MM.1S (cell line): Measurements from ENCODE around the gene COL20A1.

Experiments
- DNase-seq: peaks from one replicate; pipeline ENCODE4 v3.0.0-alpha.2; 2015
- H2AFZ ChIP-seq: fragments of 300-600 bp; sonication (generic); 2 replicates; pipeline ENCODE4 v1.6.0; 2016; ENCODE audit warnings: antibody characterized with exemption, low read length
- H3F3A ChIP-seq: fragments of 300-600 bp; sonication (generic); 2 replicates; pipeline ENCODE4 v1.6.1; 2016; ENCODE audit warnings: mild to moderate bottlenecking, antibody characterized with exemption, low read length, moderate library complexity, mixed read lengths; ENCODE audit not compliant: insufficient read depth
- H3K27ac ChIP-seq: fragments of 300-600 bp; sonication (generic); 2 replicates; pipeline ENCODE4 v1.5.1; 2016; ENCODE audit warnings: mild to moderate bottlenecking, low read length
- H3K27me3 ChIP-seq: fragments of 300-600 bp; sonication (generic); replicated peaks from 2 replicates; pipeline ENCODE4 v1.6.0; 2016; ENCODE audit warnings: low read length; ENCODE audit not compliant: insufficient read depth
- H3K36me3 ChIP-seq: fragments of 300-600 bp; sonication (generic); replicated peaks from 2 replicates; pipeline ENCODE4 v1.6.1; 2016; ENCODE audit warnings: mild to moderate bottlenecking, low read length, mixed read lengths; ENCODE audit not compliant: insufficient read depth
- H3K4me1 ChIP-seq: fragments of 300-600 bp; sonication (generic); 2 replicates; pipeline ENCODE4 v1.6.1; 2016; ENCODE audit warnings: low read length, mixed read lengths
- H3K4me2 ChIP-seq: fragments of 300-600 bp; sonication (generic); 2 replicates; pipeline ENCODE4 v1.6.0; 2016; ENCODE audit warnings: low read depth, low read length
- H3K4me3 ChIP-seq: fragments of 300-600 bp; sonication (generic); 2 replicates; pipeline ENCODE4 v1.5.1; 2016; ENCODE audit warnings: low read length, mixed read lengths
- H3K79me2 ChIP-seq: fragments of 300-600 bp; sonication (generic); 2 replicates; pipeline ENCODE4 v1.6.1; 2016; ENCODE audit warnings: mixed run types, low read length, mixed read lengths
- H3K9ac ChIP-seq: fragments of 300-600 bp; sonication (generic); 2 replicates; pipeline ENCODE4 v1.6.1; 2016; ENCODE audit warnings: low read length, mixed read lengths
- H3K9me2 ChIP-seq: fragments of 300-600 bp; sonication (generic); replicated peaks from 2 replicates; pipeline ENCODE4 v1.6.1; 2016; ENCODE audit warnings: mild to moderate bottlenecking, low read length, mixed read lengths; ENCODE audit not compliant: insufficient read depth
- H3K9me3 ChIP-seq: fragments of 300-600 bp; sonication (generic); replicated peaks from 2 replicates; pipeline ENCODE4 v1.6.1; 2016; ENCODE audit warnings: mild to moderate bottlenecking, low read length, mixed read lengths; ENCODE audit not compliant: insufficient read depth
- H4K20me1 ChIP-seq: fragments of 300-600 bp; sonication (generic); 2 replicates; pipeline ENCODE4 v1.6.1; 2016; ENCODE audit warnings: mild to moderate bottlenecking, low read length, moderate library complexity, mixed read lengths; ENCODE audit not compliant: insufficient read depth
- EZH2 ChIP-seq: fragments of 300-600 bp; sonication (generic); optimal IDR thresholded peaks from 2 replicates; pipeline ENCODE3; 2017; ENCODE audit warnings: low read depth, mild to moderate bottlenecking, antibody characterized with exemption, low read length, mixed read lengths
- EZH2phosphoT487 ChIP-seq: fragments of 300-600 bp; sonication (generic); IDR thresholded peaks from 2 replicates; pipeline ENCODE4 v1.6.1; 2018; ENCODE audit warnings: antibody characterized with exemption, low read length
- TF ChIP-seq, protein P1 (sequence below): fragments of 300-600 bp; sonication (generic); IDR thresholded peaks from 2 replicates; pipeline ENCODE4 v1.5.1; 2016; ENCODE audit warnings: antibody characterized with exemption, low read length, mixed read lengths

Gene COL20A1

DNA sequence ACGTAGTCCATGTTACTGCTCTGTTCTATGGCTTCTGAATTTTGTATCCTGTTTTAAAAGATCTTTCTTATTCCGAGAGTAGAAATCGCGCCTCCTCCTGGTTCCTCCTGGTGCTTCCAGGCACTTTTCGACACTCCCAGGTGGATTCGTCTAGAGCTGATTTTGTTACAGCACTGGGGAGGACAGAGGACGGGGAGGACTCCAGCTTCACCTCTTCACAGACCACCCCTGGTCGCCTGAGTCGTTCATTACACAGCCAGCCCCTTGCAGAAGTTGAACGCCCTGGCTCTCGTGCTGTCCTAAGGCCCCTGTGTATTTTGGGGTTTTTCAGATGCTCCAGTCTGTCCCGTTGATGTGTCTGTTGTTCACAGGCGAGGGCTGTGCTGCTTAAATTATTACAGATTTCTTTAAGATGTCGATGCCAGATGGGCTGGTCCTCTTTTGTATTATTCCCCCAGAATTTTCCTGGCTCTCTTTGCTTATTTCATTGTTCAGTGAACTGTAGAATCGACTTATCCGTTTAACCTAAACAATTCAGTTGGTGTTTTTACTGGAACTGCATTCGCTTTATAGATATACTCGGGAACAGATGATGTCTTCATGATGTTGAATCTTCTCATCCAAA is 30.5 kb downstream of the COL20A1 start:
- TF ChIP-seq, protein P1, sequence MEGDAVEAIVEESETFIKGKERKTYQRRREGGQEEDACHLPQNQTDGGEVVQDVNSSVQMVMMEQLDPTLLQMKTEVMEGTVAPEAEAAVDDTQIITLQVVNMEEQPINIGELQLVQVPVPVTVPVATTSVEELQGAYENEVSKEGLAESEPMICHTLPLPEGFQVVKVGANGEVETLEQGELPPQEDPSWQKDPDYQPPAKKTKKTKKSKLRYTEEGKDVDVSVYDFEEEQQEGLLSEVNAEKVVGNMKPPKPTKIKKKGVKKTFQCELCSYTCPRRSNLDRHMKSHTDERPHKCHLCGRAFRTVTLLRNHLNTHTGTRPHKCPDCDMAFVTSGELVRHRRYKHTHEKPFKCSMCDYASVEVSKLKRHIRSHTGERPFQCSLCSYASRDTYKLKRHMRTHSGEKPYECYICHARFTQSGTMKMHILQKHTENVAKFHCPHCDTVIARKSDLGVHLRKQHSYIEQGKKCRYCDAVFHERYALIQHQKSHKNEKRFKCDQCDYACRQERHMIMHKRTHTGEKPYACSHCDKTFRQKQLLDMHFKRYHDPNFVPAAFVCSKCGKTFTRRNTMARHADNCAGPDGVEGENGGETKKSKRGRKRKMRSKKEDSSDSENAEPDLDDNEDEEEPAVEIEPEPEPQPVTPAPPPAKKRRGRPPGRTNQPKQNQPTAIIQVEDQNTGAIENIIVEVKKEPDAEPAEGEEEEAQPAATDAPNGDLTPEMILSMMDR: 0 out of 2 replicates have a peak, but pooled peaks have one; percentile 3
- TF ChIP-seq EZH2phosphoT487: no peak
- Histone ChIP-seq H4K20me1 (no peaks in the 10 kb centered on the region), H3K4me3 (no peak overlapping the region), H3K4me1 (no peaks in the 10 kb centered on the region), H3F3A (no peaks in the 10 kb centered on the region), H3K9ac (no peak overlapping the region), H3K36me3 (no peaks in the 10 kb centered on the region), H3K27ac (no peak overlapping the region), H3K9me3 (no peaks in the 10 kb centered on the region), H3K4me2 (no peak overlapping the region), H2AFZ (no peak overlapping the region), H3K9me2 (no peaks in the 10 kb centered on the region), H3K27me3 (peaks cover 68% of the 10 kb centered on the region), H3K79me2 (no peaks in the 10 kb centered on the region)
- DNase-seq: no peak

DNA sequence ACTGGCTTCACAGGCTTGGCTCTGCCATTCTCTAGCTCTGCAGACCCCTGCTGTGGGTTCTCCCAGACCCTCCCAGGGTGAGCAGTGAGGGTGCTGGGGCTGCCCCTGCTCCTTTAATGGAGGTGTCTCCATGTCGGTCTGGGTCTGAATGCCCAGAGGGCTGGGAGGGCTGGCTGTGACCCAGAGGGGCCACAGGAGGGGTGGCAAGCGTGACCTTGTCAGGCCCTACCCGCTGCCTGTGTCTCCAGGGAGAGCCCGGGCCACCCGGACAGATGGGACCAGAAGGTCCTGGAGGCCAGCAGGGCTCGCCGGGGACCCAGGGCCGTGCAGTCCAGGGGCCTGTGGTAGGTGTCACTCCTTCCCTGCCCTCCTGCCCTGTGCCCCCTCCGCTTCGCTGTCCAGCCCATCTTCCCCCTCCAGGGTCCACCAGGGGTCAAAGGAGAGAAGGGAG is 32.1 kb downstream of the COL20A1 start:
- H3F3A ChIP-seq: no peaks in the 10 kb centered on the region
- H3K27me3 ChIP-seq: peaks cover 65% of the 10 kb centered on the region
- no peak for DNase-seq
- no peak overlapping the region for H3K9ac ChIP-seq
- no peak overlapping the region for H2AFZ ChIP-seq
- H3K79me2 ChIP-seq: no peaks in the 10 kb centered on the region
- no peaks in the 10 kb centered on the region for H4K20me1 ChIP-seq
- no peak overlapping the region for H3K4me2 ChIP-seq
- H3K9me2 ChIP-seq: no peaks in the 10 kb centered on the region
- no peak for TF ChIP-seq EZH2phosphoT487
- TF ChIP-seq, protein P1: no peak
- no peak for TF ChIP-seq EZH2
- no peaks in the 10 kb centered on the region for H3K9me3 ChIP-seq
- no peak overlapping the region for H3K4me3 ChIP-seq
- no peaks in the 10 kb centered on the region for H3K36me3 ChIP-seq
- H3K4me1 ChIP-seq: no peaks in the 10 kb centered on the region
- H3K27ac ChIP-seq: no peak overlapping the region

GRCh38 chr20:63325554-63326313 is 32.7 kb downstream of the COL20A1 start:
- H3K9me2 ChIP-seq: no peaks in the 10 kb centered on the region
- no peaks in the 10 kb centered on the region for H3K9me3 ChIP-seq
- no peaks in the 10 kb centered on the region for H4K20me1 ChIP-seq
- peaks cover 65% of the 10 kb centered on the region for H3K27me3 ChIP-seq
- no peak for DNase-seq
- H3K4me3 ChIP-seq: no peak overlapping the region
- H3F3A ChIP-seq: no peaks in the 10 kb centered on the region
- H2AFZ ChIP-seq: no peak overlapping the region
- no peak overlapping the region for H3K4me2 ChIP-seq
- H3K36me3 ChIP-seq: no peaks in the 10 kb centered on the region
- TF ChIP-seq EZH2phosphoT487: no peak
- TF ChIP-seq, protein P1: no peak
- TF ChIP-seq EZH2: no peak
- no peak overlapping the region for H3K9ac ChIP-seq
- no peaks in the 10 kb centered on the region for H3K4me1 ChIP-seq
- no peaks in the 10 kb centered on the region for H3K79me2 ChIP-seq
- no peak overlapping the region for H3K27ac ChIP-seq
